ENCODE results near the gene RPS6KB2. TPM values are rescaled to one million over a fixed set of nuclear protein-coding genes. Genes with fewer than 3 reads are reported as not detected.

Gene RPS6KB2
- total and polyA plus RNA-seq, 2 donors (not counting 3 experiments of a cell fraction or from before 2014, with no cell fraction given), result 53.8 to 60.0 TPM

- H3K9me3 ChIP-seq (replicated peaks; ENCODE audit: control insufficient read depth, insufficient read depth, low read length), result no peaks in the 10 kb centered on the region
- H3K4me1 ChIP-seq (ENCODE audit: control insufficient read depth, extremely low read depth, insufficient read depth, low read length), result peaks cover 19% of the 10 kb centered on the region
- BruUV-seq (replicated peaks), result TSS peak; percentile 23
- no peak overlapping the region for H2AFZ ChIP-seq (ENCODE audit: low read depth, low read length)
- H3K4me2 ChIP-seq (ENCODE audit: insufficient read depth, low read length), result peak overlapping the region; percentile 52
- no peaks in the 10 kb centered on the region for H3K27me3 ChIP-seq (ENCODE audit: control insufficient read depth in 2 of 2, insufficient read depth in 2 of 2, low read length in 2 of 2)
- DNase-seq (ENCODE audit: low read depth, low spot score), result no peak
- ChIA-PET POLR2A (interaction anchor here (0.6 kb wide), 1 partner anchor 112 kb away, joined by 7 read pairs; no protein-coding TSS in a partner anchor), CTCF (interaction anchor here (0.8 to 2.6 kb wide), 7 partner anchors 8 to 123 kb away, joined by 3 to 26 read pairs (median 4); partner anchors contain the start of genes AIP, GPR152 and PPP1CA)
- H3K79me2 ChIP-seq (ENCODE audit: control insufficient read depth, insufficient read depth, low read length), result no peaks in the 10 kb centered on the region
- H3K9me1 ChIP-seq (replicated peaks; ENCODE audit: control insufficient read depth, extremely low read depth, insufficient read depth, low read length), result no peaks in the 10 kb centered on the region
- peak overlapping the region; percentile 64 to 79 (median 73) for H3K4me3 ChIP-seq (replicated peaks in 1 of 3; ENCODE audit: insufficient read depth in 1 of 3, low read depth in 1 of 3, low read length in 3 of 3)
- no peaks in the 10 kb centered on the region for H3K36me3 ChIP-seq (ENCODE audit: control insufficient read depth in 2 of 2, extremely low read depth in 1 of 2, insufficient read depth in 2 of 2, low read length in 2 of 2)
- no peak for TF ChIP-seq EZH2 (IDR thresholded peaks at IDR 0.05; ENCODE audit: borderline replicate concordance, low read depth, low read length, severe bottlenecking)
- TF ChIP-seq FOS (IDR thresholded peaks at IDR 0.05; ENCODE audit: borderline replicate concordance, insufficient read depth, low read length), result no peak
- TF ChIP-seq MYC (IDR thresholded peaks at IDR 0.05; ENCODE audit: low read depth, low read length), result no peak
- no peak for TF ChIP-seq POLR2AphosphoS5 (IDR thresholded peaks at IDR 0.05; ENCODE audit: insufficient read depth, low read depth, low read length)
- TF ChIP-seq CTCF (IDR thresholded peaks at IDR 0.05; ENCODE audit: extremely low read depth in 1 of 2, insufficient read depth in 1 of 2, low read depth in 1 of 2, low read length in 2 of 2), result no peak
- TF ChIP-seq POLR2A (IDR thresholded peaks at IDR 0.05; ENCODE audit: low read depth, low read length), result no peak
- TF ChIP-seq MAX (IDR thresholded peaks at IDR 0.05; ENCODE audit: insufficient read depth, insufficient read length), result no peak
- TF ChIP-seq GATA2 (IDR thresholded peaks at IDR 0.05; ENCODE audit: insufficient read depth, insufficient read length, low read depth, low read length), result no peak
- TF ChIP-seq JUN (IDR thresholded peaks at IDR 0.05; ENCODE audit: borderline replicate concordance, insufficient read depth, insufficient read length, low read depth), result no peak
- intact Hi-C loops (cut with micrococcal nuclease) (loop anchor here (2.0 to 5.0 kb wide), 3 partner anchors 40 to 116 kb away; partner anchors contain the start of genes POLD4 and RPS6KB2), dilution Hi-C loops (cut with MboI; ENCODE audit: extremely low pct_ligation_motif_present, low sequenced_read_pairs) (no loop called here)
- FAIRE-seq, result no peak
- no peak overlapping the region for H3K27ac ChIP-seq (ENCODE audit: insufficient read depth, low read depth, low read length)
- H4K20me1 ChIP-seq (replicated peaks; ENCODE audit: control insufficient read depth, extremely low read depth, insufficient read depth, low read length), result no peaks in the 10 kb centered on the region
- peak overlapping the region; percentile 54 for H3K9ac ChIP-seq (replicated peaks; ENCODE audit: extremely low read depth, insufficient read depth, low read length)
Observed at GRCh38 chr11:67468456-67468758, 40.1 kb downstream of the RPS6KB2 start.

All from endothelial cell of umbilical vein (primary cell).